HEK293T (cell line): ENCODE results near the gene HMSD.

Source experiments
- CTCF ChIA-PET: fragments of 350-600 bp; formaldehyde crosslinking; extraction: SDS; loops from one replicate; lab custom pipeline; 2021; ENCODE audit warnings: antibody characterized with exemption, inconsistent platforms; lab: Yijun Ruan, JAX
- POLR2A ChIA-PET: fragments of 350-600 bp; formaldehyde crosslinking; extraction: SDS; loops from one replicate; lab custom pipeline; 2020; ENCODE audit warnings: antibody characterized with exemption, inconsistent platforms; lab: Yijun Ruan, JAX
- DNase-seq: peaks from one replicate; pipeline ENCODE4 v3.0.0; 2012; ENCODE audit warnings: mixed read lengths; ENCODE audit errors: extremely low spot score
- ARNT ChIP-seq: fragments of 450-650 bp; IDR thresholded peaks from 2 replicates; pipeline ENCODE4 v1.6.1; 2017; ENCODE audit warnings: mild to moderate bottlenecking
- BHLHE40 ChIP-seq: fragments of 450-650 bp; IDR thresholded peaks from 2 replicates; pipeline ENCODE4 v1.6.1; 2016; ENCODE audit warnings: mild to moderate bottlenecking, moderate library complexity, borderline replicate concordance
- CTBP1 ChIP-seq: fragments of 450-650 bp; IDR thresholded peaks from 2 replicates; pipeline ENCODE4 v1.6.1; 2016; ENCODE audit warnings: borderline replicate concordance
- ELF4 ChIP-seq: fragments of 450-650 bp; IDR thresholded peaks from 2 replicates; pipeline ENCODE4 v1.6.1; 2017; ENCODE audit warnings: antibody characterized with exemption
- FOXA1 ChIP-seq: fragments of 450-650 bp; IDR thresholded peaks from 2 replicates; pipeline ENCODE4 v1.6.1; 2016; ENCODE audit warnings: mild to moderate bottlenecking
- FOXK2 ChIP-seq: fragments of 450-650 bp; IDR thresholded peaks from 2 replicates; pipeline ENCODE4 v1.6.1; 2016; ENCODE audit warnings: mild to moderate bottlenecking
- FOXM1 ChIP-seq: fragments of 450-650 bp; IDR thresholded peaks from 2 replicates; pipeline ENCODE4 v1.6.1; 2017; ENCODE audit warnings: mild to moderate bottlenecking, borderline replicate concordance
- HDGF ChIP-seq: fragments of 450-650 bp; IDR thresholded peaks from 2 replicates; pipeline ENCODE4 v1.6.1; 2017; ENCODE audit warnings: antibody characterized with exemption, borderline replicate concordance
- L3MBTL2 ChIP-seq: fragments of 450-650 bp; conservative IDR thresholded peaks from 2 replicates; pipeline ENCODE4 v1.6.1; 2016; ENCODE audit warnings: mild to moderate bottlenecking
- LEF1 ChIP-seq: fragments of 450-650 bp; IDR thresholded peaks from 2 replicates; pipeline ENCODE4 v1.6.1; 2017; ENCODE audit warnings: mild to moderate bottlenecking, borderline replicate concordance
- NFRKB ChIP-seq: fragments of 450-650 bp; IDR thresholded peaks from 2 replicates; pipeline ENCODE4 v1.6.1; 2016; ENCODE audit warnings: mild to moderate bottlenecking, moderate library complexity
- SP1 ChIP-seq: fragments of 450-650 bp; IDR thresholded peaks from 2 replicates; pipeline ENCODE4 v1.6.1; 2017
- SUZ12 ChIP-seq: fragments of 450-650 bp; IDR thresholded peaks from 2 replicates; pipeline ENCODE4 v1.6.1; 2016; ENCODE audit warnings: mild to moderate bottlenecking
- TARDBP ChIP-seq: fragments of 450-650 bp; IDR thresholded peaks from 2 replicates; pipeline ENCODE4 v1.6.1; 2016
- ZNF384 ChIP-seq: fragments of 450-650 bp; IDR thresholded peaks from 2 replicates; pipeline ENCODE4 v1.6.1; 2016
- TF ChIP-seq, protein P1 (sequence below): fragments of 450-650 bp; IDR thresholded peaks from 2 replicates; pipeline ENCODE4 v1.6.1; 2016

HMSD gene

GRCh38 chr18:63980027-63980426 is 30.9 kb downstream of the HMSD start:
- ChIA-PET CTCF (interaction anchor here (0.6 kb wide), 1 partner anchor 88 kb away, joined by 3 read pairs; no protein-coding TSS in a partner anchor), POLR2A (no interaction called here)
- DNase-seq = no peak
- TF ChIP-seq FOXA1 (no peak), SUZ12 (no peak), ARNT (no peak), LEF1 (no peak), FOXK2 (no peak), L3MBTL2 (no peak), SP1 (no peak), BHLHE40 (no peak), FOXM1 (no peak), TARDBP (no peak), CTBP1 (no peak), ELF4 (no peak), HDGF (no peak), NFRKB (no peak), ZNF384 (no peak)
- TF ChIP-seq, protein P1, sequence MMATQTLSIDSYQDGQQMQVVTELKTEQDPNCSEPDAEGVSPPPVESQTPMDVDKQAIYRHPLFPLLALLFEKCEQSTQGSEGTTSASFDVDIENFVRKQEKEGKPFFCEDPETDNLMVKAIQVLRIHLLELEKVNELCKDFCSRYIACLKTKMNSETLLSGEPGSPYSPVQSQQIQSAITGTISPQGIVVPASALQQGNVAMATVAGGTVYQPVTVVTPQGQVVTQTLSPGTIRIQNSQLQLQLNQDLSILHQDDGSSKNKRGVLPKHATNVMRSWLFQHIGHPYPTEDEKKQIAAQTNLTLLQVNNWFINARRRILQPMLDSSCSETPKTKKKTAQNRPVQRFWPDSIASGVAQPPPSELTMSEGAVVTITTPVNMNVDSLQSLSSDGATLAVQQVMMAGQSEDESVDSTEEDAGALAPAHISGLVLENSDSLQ = no peak

GRCh38 chr18:63980896-63981460 is 31.9 kb downstream of the HMSD start:
- no peak for DNase-seq
- TF ChIP-seq, protein P1 = no peak
- TF ChIP-seq ZNF384 (no peak), FOXM1 (no peak), SUZ12 (no peak), FOXK2 (no peak), ELF4 (no peak)
- ChIA-PET POLR2A (no interaction called here), CTCF (no interaction called here)

GRCh38 chr18:63981719-63982118 is 32.6 kb downstream of the HMSD start:
- no peak for DNase-seq
- ChIA-PET CTCF (no interaction called here), POLR2A (no interaction called here)
- TF ChIP-seq, protein P1 = no peak
- no peak for TF ChIP-seq BHLHE40
- TF ChIP-seq SUZ12 = no peak
- no peak for TF ChIP-seq ARNT
- no peak for TF ChIP-seq FOXK2
- TF ChIP-seq NFRKB = no peak
- TF ChIP-seq LEF1 = no peak
- TF ChIP-seq SP1 = no peak
- no peak for TF ChIP-seq FOXM1
- no peak for TF ChIP-seq CTBP1
- no peak for TF ChIP-seq TARDBP
- TF ChIP-seq FOXA1 = no peak

DNA sequence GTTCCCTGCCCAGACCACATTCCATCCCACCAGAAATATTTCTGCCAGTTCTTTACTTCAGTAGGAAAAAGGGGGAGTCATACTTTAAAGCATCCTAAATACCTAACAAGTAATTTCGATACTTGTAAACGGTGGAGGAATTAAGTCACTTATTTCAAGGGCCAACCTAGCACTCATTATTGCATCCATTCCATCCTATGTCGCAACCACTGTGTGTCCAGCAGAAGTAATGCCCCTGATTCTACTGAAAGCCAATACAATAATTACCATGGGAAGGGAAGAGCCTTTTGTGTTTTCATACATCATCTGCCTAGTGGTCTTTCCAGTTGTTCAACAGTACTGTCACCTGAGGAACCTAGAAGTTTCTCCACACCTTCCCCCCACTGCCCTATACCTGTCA is 33.3 kb downstream of the HMSD start:
- ChIA-PET CTCF (no interaction called here), POLR2A (no interaction called here)
- TF ChIP-seq ZNF384 (no peak), FOXA1 (no peak), ARNT (no peak), L3MBTL2 (no peak), NFRKB (no peak), HDGF (no peak), SUZ12 (no peak), FOXK2 (no peak), CTBP1 (no peak)
- TF ChIP-seq, protein P1 = no peak
- DNase-seq = no peak

GRCh38 chr18:63986885-63987284 is 37.8 kb downstream of the HMSD start:
- ChIA-PET CTCF (no interaction called here), POLR2A (no interaction called here)
- DNase-seq = no peak
- TF ChIP-seq ELF4 (no peak), SUZ12 (no peak), BHLHE40 (no peak), SP1 (no peak), HDGF (no peak), ARNT (no peak), FOXA1 (no peak), LEF1 (no peak), L3MBTL2 (no peak), FOXM1 (no peak), NFRKB (no peak), ZNF384 (no peak), CTBP1 (no peak), FOXK2 (no peak), TARDBP (no peak)
- TF ChIP-seq, protein P1 = no peak
